ENCODE measurements around the gene CTPS2. TPM values are rescaled to one million over a fixed set of nuclear protein-coding genes. Genes with fewer than 3 reads are reported as not detected.

CTPS2 gene
- total RNA-seq, 1 donor from 2014 or later, result 9.9 TPM

DNA sequence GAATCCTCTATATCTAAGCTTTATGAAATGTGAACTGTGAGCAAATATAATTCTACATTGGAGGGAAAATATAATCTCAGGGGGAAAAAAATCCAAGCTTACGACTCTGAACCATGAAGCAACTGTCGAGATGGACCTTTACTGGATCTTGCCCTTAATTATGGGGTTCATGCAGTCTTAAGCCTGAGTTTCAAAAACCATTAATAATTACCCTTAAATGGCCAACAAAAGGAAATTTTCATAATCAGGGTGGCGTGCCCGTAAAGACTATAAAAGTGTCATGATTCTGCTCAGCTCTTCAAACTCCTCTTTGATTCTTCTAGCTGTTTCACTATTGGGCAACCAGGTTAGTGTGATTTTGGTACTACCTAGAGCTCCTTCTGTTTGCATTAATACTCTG is 62.6 kb downstream of the CTPS2 start, which contains the start of gene S100G:
Gene S100G (plus strand): TSS at position 301 of the 400 bp plus-strand sequence. CDS start 849 bp downstream, outside the sequence.
- DNase-seq (no peak), ATAC-seq (ENCODE audit: low read depth) (no peak)
- no peak within 1 kb of the TSS for H3K27ac Mint-ChIP-seq
- no peaks in the 10 kb centered on the region for H3K9me3 Mint-ChIP-seq
- H3K4me3 Mint-ChIP-seq, result no peak within 1 kb of the TSS
- intact Hi-C loops (cut with micrococcal nuclease), result no loop called here
- no peaks in the 10 kb centered on the region for H3K27me3 Mint-ChIP-seq
- ChIA-PET CTCF (no interaction called here), POLR2A (no interaction called here)
- no peak for TF ChIP-seq CTCF (IDR thresholded peaks at IDR 0.05)
- peaks cover 10% of the 10 kb centered on the region for H3K36me3 Mint-ChIP-seq (ENCODE audit: low read depth)
- H3K4me1 Mint-ChIP-seq, result no peaks in the 10 kb centered on the region

DNA sequence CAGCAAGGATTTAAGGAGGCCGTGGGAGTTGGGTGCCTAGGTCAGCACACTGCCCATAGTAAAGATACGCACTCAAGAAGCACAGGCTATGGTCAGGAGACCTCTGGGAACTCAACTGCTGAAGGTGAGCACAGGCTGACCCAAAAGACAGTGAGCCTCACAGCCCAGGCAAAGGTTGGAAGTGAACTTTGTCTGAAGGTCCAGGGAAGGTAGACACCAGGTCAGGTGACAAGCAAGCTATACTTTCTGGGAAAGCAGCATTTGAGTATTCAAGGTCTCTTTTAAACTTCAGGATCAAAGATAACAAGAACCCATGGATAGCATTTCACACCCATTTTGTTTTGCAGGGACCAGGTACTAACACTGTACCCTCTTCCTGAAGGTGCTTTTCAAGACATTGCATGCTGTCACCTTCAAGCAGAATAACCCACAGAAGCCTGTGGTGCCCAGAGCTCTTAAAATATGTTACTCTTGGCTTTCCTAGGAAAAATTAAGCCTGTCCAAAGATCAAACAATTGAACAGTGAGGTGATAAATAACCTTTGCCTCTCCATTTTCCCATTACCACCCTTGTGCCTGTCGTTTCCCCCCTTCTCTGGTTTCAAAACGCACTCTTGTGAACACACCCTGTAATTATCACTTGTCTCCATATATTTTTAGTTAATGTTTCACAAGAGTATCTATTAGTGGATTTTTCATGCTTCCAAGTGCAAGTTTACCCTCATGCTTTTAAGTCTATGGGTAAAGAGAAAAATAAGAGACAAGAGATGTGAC is 65.9 kb downstream of the CTPS2 start:
- DNase-seq, result no peak
- CTCF ChIA-PET, result no interaction called here
- Mint-ChIP-seq H3K27ac (no peak overlapping the region), H3K4me3 (no peak overlapping the region), H3K36me3 (ENCODE audit: low read depth) (peaks cover 10% of the 10 kb centered on the region), H3K4me1 (no peaks in the 10 kb centered on the region), H3K9me3 (no peaks in the 10 kb centered on the region), H3K27me3 (no peaks in the 10 kb centered on the region)
- intact Hi-C loops (cut with micrococcal nuclease), result no loop called here
- no peak for ATAC-seq (ENCODE audit: low read depth)
- POLR2A ChIA-PET, result no interaction called here
- no peak for TF ChIP-seq CTCF (IDR thresholded peaks at IDR 0.05)

DNA sequence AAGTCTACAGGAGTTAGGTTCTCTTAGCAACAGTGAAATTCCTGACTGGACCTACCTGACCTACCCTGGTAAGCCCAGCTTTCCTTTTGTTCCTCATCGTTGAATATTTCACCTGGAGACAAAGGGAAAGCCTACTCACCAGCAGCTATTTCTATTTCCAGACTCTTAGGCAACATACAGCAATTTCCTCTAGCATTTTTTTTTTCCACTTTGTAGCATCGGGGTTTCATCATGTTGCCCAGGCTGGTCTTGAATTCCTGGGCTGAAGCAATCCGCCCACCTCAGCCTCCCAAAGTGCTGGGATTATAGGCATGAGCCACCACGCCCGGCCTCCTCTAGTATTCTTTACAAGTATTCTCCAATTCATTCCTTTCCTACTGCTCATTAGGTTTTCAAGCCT is 69.3 kb downstream of the CTPS2 start:
- no peak for DNase-seq
- no peaks in the 10 kb centered on the region for H3K9me3 Mint-ChIP-seq
- intact Hi-C loops (cut with micrococcal nuclease), result no loop called here
- H3K36me3 Mint-ChIP-seq (ENCODE audit: low read depth), result peaks cover 14% of the 10 kb centered on the region
- no peak overlapping the region for H3K27ac Mint-ChIP-seq
- TF ChIP-seq CTCF (IDR thresholded peaks at IDR 0.05), result no peak
- ChIA-PET CTCF (no interaction called here), POLR2A (no interaction called here)
- H3K4me1 Mint-ChIP-seq, result no peaks in the 10 kb centered on the region
- H3K27me3 Mint-ChIP-seq, result no peaks in the 10 kb centered on the region
- no peak for ATAC-seq (ENCODE audit: low read depth)
- H3K4me3 Mint-ChIP-seq, result no peak overlapping the region

- no peak for TF ChIP-seq CTCF (IDR thresholded peaks at IDR 0.05)
- H3K27ac Mint-ChIP-seq, result no peak overlapping the region
- intact Hi-C loops (cut with micrococcal nuclease), result no loop called here
- no peaks in the 10 kb centered on the region for H3K27me3 Mint-ChIP-seq
- no peak overlapping the region for H3K4me3 Mint-ChIP-seq
- ChIA-PET POLR2A (no interaction called here), CTCF (no interaction called here)
- no peaks in the 10 kb centered on the region for H3K9me3 Mint-ChIP-seq
- H3K36me3 Mint-ChIP-seq (ENCODE audit: low read depth), result peaks cover 13% of the 10 kb centered on the region
- ATAC-seq (ENCODE audit: low read depth), result no peak
- no peak for DNase-seq
- H3K4me1 Mint-ChIP-seq, result no peaks in the 10 kb centered on the region
Measured at GRCh38 chrX:16640823-16641222, 71.6 kb downstream of the CTPS2 start.

DNA sequence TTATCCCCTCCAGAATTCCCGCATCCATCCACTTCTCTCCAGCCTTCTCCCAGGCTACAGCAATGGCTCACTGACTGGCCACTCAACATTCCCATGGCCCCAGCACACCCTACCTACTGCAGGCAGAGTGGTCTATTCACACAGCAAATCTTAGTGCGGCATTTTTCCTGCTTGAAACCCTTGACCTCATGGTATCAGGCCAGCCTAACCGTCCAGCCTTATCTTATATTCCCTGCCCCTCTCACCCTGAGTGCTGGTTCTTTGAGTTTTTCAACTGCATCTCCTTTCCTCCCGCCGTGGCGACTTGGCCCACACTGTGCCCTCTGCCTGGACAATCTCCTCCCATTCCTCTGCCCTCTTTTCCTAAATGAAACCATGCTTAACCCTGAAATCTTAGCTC is 72.5 kb downstream of the CTPS2 start:
- DNase-seq (no peak), ATAC-seq (ENCODE audit: low read depth) (no peak)
- ChIA-PET CTCF (no interaction called here), POLR2A (no interaction called here)
- Mint-ChIP-seq H3K4me3 (no peak overlapping the region), H3K36me3 (ENCODE audit: low read depth) (peaks cover 13% of the 10 kb centered on the region), H3K27ac (no peak overlapping the region), H3K27me3 (no peaks in the 10 kb centered on the region), H3K9me3 (no peaks in the 10 kb centered on the region), H3K4me1 (no peaks in the 10 kb centered on the region)
- intact Hi-C loops (cut with micrococcal nuclease), result no loop called here
- TF ChIP-seq CTCF (IDR thresholded peaks at IDR 0.05), result no peak
